H1 (cell line): ENCODE results near the gene FOXP2. TPM values are rescaled to one million over a fixed set of nuclear protein-coding genes. Genes with fewer than 3 reads are reported as not detected.

ENCODE experiments used
- polyA plus RNA-seq, 7 experiments: library from polyadenylated mRNA; depleted of rRNA in 3 of 7; stranded (reverse) in 5 of 7; unstranded in 2 of 7; fragments of >200 nt in 5 of 7; fragments of 200-250 nt in 2 of 7; gene quantifications; 1 replicate in 5 of 7; 2 replicates in 1 of 7; 4 replicates in 1 of 7; pipeline versions ENCODE4 v1.2.1 to v1.2.3, GENCODE V29; 2011 to 2013; ENCODE audit warnings: missing spikeins in 2 of 7, mixed read lengths in 2 of 7
- total RNA-seq: library from RNA; stranded (reverse); fragmentation: NEBNext Ultra II Directional; extraction: Animal tissue kit (Norgen Biotek cat#: 25700); gene quantifications from 2 replicates; pipeline ENCODE4 v1.2.1, GENCODE V29; 2021
- TF ChIP-seq, protein P1 (sequence below): IDR thresholded peaks from 2 replicates; pipeline ENCODE4 v1.6.1; 2011; ENCODE audit warnings: low read depth, mild to moderate bottlenecking, low read length; ENCODE audit not compliant: insufficient read depth

Gene FOXP2
- total and polyA plus RNA-seq, 2 of the 8 experiments (the other 6 are each of a cell fraction or from before 2014, with no cell fraction given) = 0.09 to 0.43 TPM

GRCh38 chr7:114631249-114631822, 216.7 kb downstream of the FOXP2 start (continued):
- TF ChIP-seq, protein P1, sequence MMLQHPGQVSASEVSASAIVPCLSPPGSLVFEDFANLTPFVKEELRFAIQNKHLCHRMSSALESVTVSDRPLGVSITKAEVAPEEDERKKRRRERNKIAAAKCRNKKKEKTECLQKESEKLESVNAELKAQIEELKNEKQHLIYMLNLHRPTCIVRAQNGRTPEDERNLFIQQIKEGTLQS = no peak
- TF ChIP-seq, all 59 proteins: peak for 0
